Measurements from ENCODE around the gene TMEM41A.
"Not testable (repeated sequence)": the region's sequence is repeated elsewhere in the genome, so short reads cannot be mapped to it uniquely, and the experiment has no call there.

GRCh38 chr3:185474922-185475321 lies 23.9 kb downstream of the TMEM41A start:
- TF ChIP-seq POLR2A, EP300 (IDR thresholded peaks at IDR 0.05): not testable (repeated sequence)
